HT1080 (cell line): ENCODE measurements around the gene ART3. TPM values are rescaled to one million over a fixed set of nuclear protein-coding genes. Genes with fewer than 3 reads are reported as not detected.
A peak's percentile ranks its signal among the peaks of the same experiment; 100 is the strongest.

Experiments used
- DNase-seq: peaks from one replicate; pipeline ENCODE4 v3.0.0-alpha.2; 2015; ENCODE audit warnings: low read depth
- total RNA-seq: library from RNA; depleted of rRNA; stranded (reverse); fragments of >200 nt; shearing (Covaris generic); gene quantifications from 2 replicates; pipeline ENCODE4 v1.2.3, GENCODE V29; 2014; rRNA removed

ART3 gene
- total RNA-seq, 1 experiment from 2014 or later, result not detected

- no peak for DNase-seq
Measured at GRCh38 chr4:76144546-76144945, 70.0 kb downstream of the ART3 start.

- DNase-seq, result peak; percentile 89
Measured at GRCh38 chr4:76147454-76148141, 73.1 kb downstream of the ART3 start.

GRCh38 chr4:76148142-76148865, 73.8 kb downstream of the ART3 start, which contains the start of gene NUP54:
NUP54 (minus strand) TSS chr4:76148397; CDS start chr4:76148374, 23 bp downstream.
- peak; percentile 93 for DNase-seq

GRCh38 chr4:76153356-76153755, 78.8 kb downstream of the ART3 start:
- DNase-seq, result no peak

- DNase-seq, result no peak
Measured at GRCh38 chr4:76155979-76156378, 81.5 kb downstream of the ART3 start.

- no peak for DNase-seq
Measured at GRCh38 chr4:76156635-76157034, 82.1 kb downstream of the ART3 start.

- no peak for DNase-seq
Measured at GRCh38 chr4:76160355-76160754, 85.8 kb downstream of the ART3 start.

Other genes with a start within 250 kb of the ART3 start
- gene PPEF2, start 172.3 kb upstream of the ART3 start, total RNA-seq, result not detected in 2 replicates
- 1.4 and 2.0 TPM in 2 replicates for gene NAAA, start 133.7 kb upstream of the ART3 start, total RNA-seq
- 33.2 and 37.4 TPM in 2 replicates for gene SDAD1, start 83.8 kb upstream of the ART3 start, total RNA-seq
- not detected in 2 replicates for gene CXCL9, start 67.2 kb upstream of the ART3 start, total RNA-seq
- not detected in 2 replicates for gene CXCL10, start 51.2 kb upstream of the ART3 start, total RNA-seq
- not detected in 2 replicates for gene CXCL11, start 38.6 kb upstream of the ART3 start, total RNA-seq
- gene NUP54, start 73.7 kb downstream of the ART3 start, total RNA-seq, result 59.5 and 63.9 TPM in 2 replicates
- gene SCARB2, start 139.1 kb downstream of the ART3 start, total RNA-seq, result 76.0 and 79.0 TPM in 2 replicates
- not detected in 2 replicates for gene FAM47E, start 177.0 kb downstream of the ART3 start, total RNA-seq
- 3.5 and 4.7 TPM in 2 replicates for gene STBD1, start 232.0 kb downstream of the ART3 start, total RNA-seq